Caki2 (cell line): ENCODE data around the gene OXLD1. TPM values are rescaled to one million over a fixed set of nuclear protein-coding genes. Genes with fewer than 3 reads are reported as not detected.
"Not testable (repeated sequence)": the region's sequence is repeated elsewhere in the genome, so short reads cannot be mapped to it uniquely, and the experiment has no call there.

Experiments used
- DNase-seq: peaks from one replicate; pipeline ENCODE4 v3.0.0-alpha.2; 2015; ENCODE audit warnings: low read depth
- in situ Hi-C: cut with HindIII; loops from 2 replicates; pipeline ENCODE4 v1.10.0; 2016; ENCODE audit warnings: low sequenced_read_pairs, low pct_unique_long_range_greater_than_20kb, mixed read lengths
- total RNA-seq: library from RNA; depleted of rRNA; stranded (reverse); fragments of >200 nt; shearing (Covaris generic); gene quantifications from 2 replicates; pipeline ENCODE4 v1.2.3, GENCODE V29; 2014; ENCODE audit warnings: low replicate concordance; rRNA removed

Gene OXLD1
- total RNA-seq, 1 experiment from 2014 or later, result 103 TPM

- DNase-seq, result peak; percentile 41
- in situ Hi-C loops, result no loop called here
Measured at GRCh38 chr17:81641825-81642489, 24.4 kb downstream of the OXLD1 start.

- DNase-seq, result no peak
- in situ Hi-C loops, result no loop called here
Measured at GRCh38 chr17:81640011-81640410, 26.4 kb downstream of the OXLD1 start.

- DNase-seq, result no peak
- in situ Hi-C loops, result no loop called here
Measured at GRCh38 chr17:81638683-81639082, 27.7 kb downstream of the OXLD1 start.

- peak; percentile 79 for DNase-seq
- in situ Hi-C loops, result no loop called here
Measured at GRCh38 chr17:81636505-81637288, 29.7 kb downstream of the OXLD1 start, which contains the start of the genes NPLOC4 and TSPAN10. TSS of gene NPLOC4 (minus strand) at chr17:81637112. CDS start at chr17:81636930, 182 bp downstream. TSS of gene TSPAN10 (plus strand) at chr17:81637196. CDS start at chr17:81642413, 5,217 bp downstream.

- no peak for DNase-seq
Measured at GRCh38 chr17:81635973-81636504, 30.4 kb downstream of the OXLD1 start.

GRCh38 chr17:81635431-81635830 is 31.0 kb downstream of the OXLD1 start:
- in situ Hi-C loops, result no loop called here
- DNase-seq, result peak; percentile 20

More at GRCh38 chr17:81635973-81636504, 30.4 kb downstream of the OXLD1 start:
- in situ Hi-C loops, result no loop called here

- DNase-seq, result no peak
- in situ Hi-C loops, result no loop called here
Measured at GRCh38 chr17:81631482-81631881, 34.9 kb downstream of the OXLD1 start.

GRCh38 chr17:81630274-81630673 is 36.1 kb downstream of the OXLD1 start:
- in situ Hi-C loops, result no loop called here
- DNase-seq, result no peak

GRCh38 chr17:81621494-81622130 is 44.8 kb downstream of the OXLD1 start:
- in situ Hi-C loops, result no loop called here

GRCh38 chr17:81618307-81618706 is 48.1 kb downstream of the OXLD1 start:
- DNase-seq, in situ Hi-C loops: not testable (repeated sequence)

More at GRCh38 chr17:81621494-81622130, 44.8 kb downstream of the OXLD1 start:
- no peak for DNase-seq

GRCh38 chr17:81616877-81617276 is 49.5 kb downstream of the OXLD1 start:
- DNase-seq, result no peak
- in situ Hi-C loops, result no loop called here

- no peak for DNase-seq
- in situ Hi-C loops, result no loop called here
Measured at GRCh38 chr17:81615401-81615930, 50.9 kb downstream of the OXLD1 start.

Other genes with a start within 250 kb of the OXLD1 start
- gene ACTG1, start 153.8 kb downstream of the OXLD1 start, total RNA-seq, result 3,719 and 3,770 TPM in 2 replicates
- 0.37 and 1.6 TPM in 2 replicates for gene FSCN2, start 138.2 kb downstream of the OXLD1 start, total RNA-seq
- 40.5 and 41.5 TPM in 2 replicates for gene FAAP100, start 114.3 kb downstream of the OXLD1 start, total RNA-seq
- gene NPLOC4, start 29.5 kb downstream of the OXLD1 start, total RNA-seq, result 79.9 and 88.1 TPM in 2 replicates
- 9.6 and 18.9 TPM in 2 replicates for gene TSPAN10, start 29.4 kb downstream of the OXLD1 start, total RNA-seq
- 1.4 TPM in 1 of 2 replicates, not detected in the other for gene PDE6G, start 10.1 kb downstream of the OXLD1 start, total RNA-seq
- 33.8 and 39.2 TPM in 2 replicates for gene CCDC137, start 132 bp upstream of the OXLD1 start, total RNA-seq
- gene ARL16, start 17.2 kb upstream of the OXLD1 start, total RNA-seq, result 75.3 and 89.9 TPM in 2 replicates
- gene HGS, start 17.4 kb upstream of the OXLD1 start, total RNA-seq, result 87.1 and 96.6 TPM in 2 replicates
- 185 and 238 TPM in 2 replicates for gene MRPL12, start 36.8 kb upstream of the OXLD1 start, total RNA-seq
- 93.2 and 105 TPM in 2 replicates for gene SLC25A10, start 45.7 kb upstream of the OXLD1 start, total RNA-seq
- not detected in 2 replicates for gene GCGR, start 137.5 kb upstream of the OXLD1 start, total RNA-seq
- gene MCRIP1, start 166.7 kb upstream of the OXLD1 start, total RNA-seq, result 24.7 and 30.9 TPM in 2 replicates
- not detected in 2 replicates for gene PPP1R27, start 168.4 kb upstream of the OXLD1 start, total RNA-seq
- 653 and 796 TPM in 2 replicates for gene P4HB, start 193.9 kb upstream of the OXLD1 start, total RNA-seq
- gene ARHGDIA, start 204.7 kb upstream of the OXLD1 start, total RNA-seq, result 117 and 146 TPM in 2 replicates
- 279 and 312 TPM in 2 replicates for gene ALYREF, start 225.0 kb upstream of the OXLD1 start, total RNA-seq
- gene ANAPC11, start 225.1 kb upstream of the OXLD1 start, total RNA-seq, result 220 and 309 TPM in 2 replicates
- 0.07 and 5.4 TPM in 2 replicates for gene NPB, start 235.6 kb upstream of the OXLD1 start, total RNA-seq
- gene PCYT2, start 244.8 kb upstream of the OXLD1 start, total RNA-seq, result 26.2 and 59.9 TPM in 2 replicates